GM19351 (cell line): ENCODE data around the gene TUBE1.

Experiments used
- ATAC-seq: cut with Tn5 transposase; IDR thresholded peaks from one replicate; pipeline ENCODE4 v1.9.1; 2021; ENCODE audit warnings: mild to moderate bottlenecking, moderate library complexity; ENCODE audit not compliant: unreplicated experiment

TUBE1 gene

DNA sequence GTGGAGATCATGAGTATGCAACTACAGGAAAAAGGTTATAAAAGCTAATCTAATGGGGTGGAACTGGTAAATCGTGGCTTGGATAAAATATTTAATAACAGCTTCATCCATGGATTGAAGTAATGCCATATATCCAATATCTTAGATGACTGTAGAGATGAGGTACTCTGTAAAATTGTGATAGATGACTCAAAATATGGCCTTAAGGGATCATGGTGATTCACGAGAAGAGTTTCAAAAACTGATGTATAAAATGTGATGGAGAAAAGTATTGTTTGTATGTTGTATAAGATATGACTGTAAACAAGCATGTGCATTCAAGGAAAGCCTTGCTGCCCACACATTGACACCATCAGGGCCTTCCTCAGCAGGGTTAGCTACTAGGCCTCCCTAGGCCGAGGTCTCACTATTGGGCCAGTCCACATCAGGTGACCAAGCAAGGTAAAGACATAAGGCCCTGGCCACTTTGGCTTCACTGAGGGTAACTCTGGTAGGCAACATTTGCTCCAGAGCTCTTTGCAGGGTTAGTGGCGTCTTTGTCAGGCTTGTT lies 51.1 kb downstream of the TUBE1 start:
- ATAC-seq, result no peak

DNA sequence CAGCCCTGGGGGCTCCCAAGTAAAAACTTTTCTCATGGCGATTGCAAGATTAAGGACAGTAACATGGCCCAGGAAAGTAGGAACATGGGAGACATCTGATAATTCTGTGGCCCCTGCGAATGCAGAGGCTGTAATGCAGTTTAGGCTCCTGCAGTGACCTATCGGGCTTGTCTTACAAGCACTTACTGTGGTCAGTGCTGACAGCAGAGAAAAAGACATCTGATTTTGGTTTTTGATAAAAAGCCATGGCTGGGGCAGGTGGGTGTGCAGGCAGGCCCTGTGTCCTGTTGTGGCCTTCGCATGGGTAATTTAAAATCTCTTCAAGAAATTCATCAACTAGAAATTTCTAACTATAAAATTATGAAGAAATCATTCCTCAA lies 52.7 kb downstream of the TUBE1 start:
- no peak for ATAC-seq

DNA sequence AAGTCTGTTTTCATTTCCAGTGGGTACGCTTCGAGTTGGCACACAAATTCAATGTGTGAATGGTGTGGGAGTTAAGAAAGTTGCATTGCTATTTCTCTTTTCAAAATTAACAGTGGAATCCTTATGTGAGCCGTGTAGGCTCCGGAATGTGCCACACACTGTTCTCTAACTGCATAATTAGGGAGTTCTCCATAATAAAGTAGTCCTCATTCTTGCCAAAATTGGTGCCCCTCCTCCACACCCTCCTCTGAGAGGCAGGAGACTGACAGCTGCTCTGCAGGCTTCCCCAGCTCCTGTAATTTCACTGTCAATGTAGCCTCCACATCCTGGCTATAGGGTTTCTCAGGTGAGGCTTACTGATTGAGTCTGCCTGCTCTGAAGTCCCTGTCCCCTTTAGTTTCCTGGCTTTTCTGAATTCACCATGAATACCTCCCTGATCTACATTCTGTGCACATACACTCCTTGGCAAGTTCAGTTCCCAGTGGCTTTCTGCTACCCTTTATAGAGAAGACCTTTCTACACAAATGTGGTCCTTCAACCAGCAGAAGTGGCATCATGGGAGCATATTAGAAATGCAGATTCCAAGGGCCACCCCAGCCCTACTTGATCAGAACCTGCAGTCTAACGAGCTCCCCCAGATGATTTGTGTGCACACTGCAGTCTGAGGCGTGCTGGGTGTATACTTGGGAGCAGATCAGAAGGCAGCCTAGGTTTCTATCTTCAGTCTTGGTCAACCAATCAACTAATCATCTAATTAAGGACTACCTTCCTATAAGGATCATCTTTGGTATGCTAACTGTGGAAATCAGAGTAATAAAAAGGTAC lies 53.3 kb downstream of the TUBE1 start:
- ATAC-seq, result no peak

DNA sequence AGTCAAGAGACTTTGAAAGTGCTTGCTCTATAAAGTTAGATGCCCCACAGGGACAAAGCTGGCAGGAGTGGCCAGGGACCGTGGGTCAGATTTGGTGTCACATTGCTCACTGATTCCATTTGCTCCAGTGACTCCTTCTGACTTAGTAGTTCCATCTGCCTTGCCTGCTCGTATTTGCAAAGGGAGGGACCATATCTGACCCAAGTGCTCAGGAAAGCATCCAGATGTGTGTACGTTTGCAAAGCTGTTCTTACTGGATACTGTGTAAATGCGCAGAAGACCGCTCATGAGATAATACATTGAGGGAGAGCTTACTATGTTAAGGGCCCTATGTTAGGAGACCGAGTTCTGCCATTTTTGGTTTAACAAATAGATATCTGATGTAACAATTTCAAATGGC lies 54.6 kb downstream of the TUBE1 start:
- no peak for ATAC-seq

DNA sequence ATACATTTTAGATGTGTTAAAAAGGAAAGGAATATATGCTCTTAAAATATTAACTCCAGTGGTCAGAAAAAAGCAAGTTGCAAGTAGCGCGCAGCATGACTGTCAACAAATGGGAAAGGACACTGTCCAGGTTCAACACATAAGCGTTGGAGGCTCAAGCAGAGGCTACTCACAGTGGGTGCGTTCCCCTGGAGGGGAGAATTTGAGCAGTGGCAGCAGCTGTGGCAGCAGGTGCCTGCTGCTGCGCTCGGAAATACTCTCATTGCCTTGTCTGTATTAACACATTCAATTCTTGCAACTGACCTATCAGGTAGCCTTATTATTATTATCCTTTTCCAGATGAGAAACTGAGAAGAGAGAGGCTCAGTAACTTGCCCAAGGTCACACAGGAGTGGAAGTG lies 55.3 kb downstream of the TUBE1 start:
- no peak for ATAC-seq

DNA sequence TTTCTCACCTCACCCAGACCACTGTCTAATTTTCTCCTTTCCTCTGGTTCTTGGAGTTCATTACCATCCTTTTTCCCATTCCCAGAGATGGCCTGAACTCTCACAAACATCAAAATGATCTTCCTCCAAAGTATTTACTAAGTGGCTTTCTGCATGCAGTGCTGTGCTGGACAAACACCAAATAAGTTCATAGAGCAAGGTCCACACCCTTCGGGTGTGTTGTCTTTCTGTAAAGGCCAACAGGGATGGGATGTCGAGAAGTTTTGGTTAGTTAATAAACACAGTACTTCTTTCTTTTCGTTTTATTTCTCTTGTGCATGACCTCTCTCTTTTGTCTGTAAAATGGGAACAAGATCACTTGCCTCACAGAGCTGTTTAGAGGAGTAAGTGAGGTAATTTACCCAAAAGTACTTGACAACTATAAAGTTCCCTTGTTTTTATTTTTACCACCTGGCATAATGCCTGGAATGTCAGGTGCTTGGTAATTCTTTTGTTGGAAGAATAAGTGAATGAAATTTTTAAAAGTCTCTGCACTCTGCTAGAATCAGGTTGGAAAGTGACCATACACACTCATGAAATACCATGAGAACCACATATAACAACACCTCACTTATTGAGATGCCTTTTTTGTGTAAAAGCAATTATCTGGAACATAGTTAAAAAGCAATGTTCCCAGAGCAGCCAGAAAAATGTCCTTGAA lies 56.2 kb downstream of the TUBE1 start:
- ATAC-seq, result no peak

DNA sequence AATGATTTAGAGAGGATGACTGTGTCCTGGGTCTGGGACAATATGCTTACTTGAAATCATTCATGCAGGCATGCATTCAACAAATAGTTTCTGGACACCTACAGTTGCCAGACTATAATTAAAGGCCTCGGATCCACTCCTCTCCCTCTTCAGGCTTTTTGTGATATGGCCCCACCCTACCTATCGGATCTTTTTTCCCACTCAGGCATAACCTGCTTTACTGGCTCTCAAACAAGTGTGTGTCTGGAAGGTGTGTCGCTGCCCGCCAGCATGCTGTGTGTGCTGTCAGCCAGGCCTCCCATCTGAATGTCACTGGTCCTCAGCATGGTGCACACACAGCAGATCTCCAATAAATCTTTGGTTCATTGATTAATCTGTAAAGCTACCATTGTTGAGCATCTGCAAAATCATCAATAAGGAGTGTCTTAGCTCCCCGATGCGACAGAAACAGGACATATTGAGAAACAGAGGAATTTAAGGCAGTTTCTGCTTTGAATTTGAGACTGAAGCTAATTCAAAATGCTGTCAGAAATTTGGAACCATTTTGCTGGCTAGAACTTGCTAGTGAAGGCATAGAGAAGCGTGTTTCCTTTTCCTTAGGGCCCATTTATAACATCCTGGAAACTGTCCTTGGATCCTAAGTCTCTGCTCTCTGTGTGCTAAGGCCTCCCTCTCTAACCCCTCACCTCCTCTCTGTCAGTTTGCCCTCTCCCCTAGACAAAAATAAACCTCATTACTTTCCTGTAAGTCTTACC lies 56.9 kb downstream of the TUBE1 start:
- no peak for ATAC-seq

DNA sequence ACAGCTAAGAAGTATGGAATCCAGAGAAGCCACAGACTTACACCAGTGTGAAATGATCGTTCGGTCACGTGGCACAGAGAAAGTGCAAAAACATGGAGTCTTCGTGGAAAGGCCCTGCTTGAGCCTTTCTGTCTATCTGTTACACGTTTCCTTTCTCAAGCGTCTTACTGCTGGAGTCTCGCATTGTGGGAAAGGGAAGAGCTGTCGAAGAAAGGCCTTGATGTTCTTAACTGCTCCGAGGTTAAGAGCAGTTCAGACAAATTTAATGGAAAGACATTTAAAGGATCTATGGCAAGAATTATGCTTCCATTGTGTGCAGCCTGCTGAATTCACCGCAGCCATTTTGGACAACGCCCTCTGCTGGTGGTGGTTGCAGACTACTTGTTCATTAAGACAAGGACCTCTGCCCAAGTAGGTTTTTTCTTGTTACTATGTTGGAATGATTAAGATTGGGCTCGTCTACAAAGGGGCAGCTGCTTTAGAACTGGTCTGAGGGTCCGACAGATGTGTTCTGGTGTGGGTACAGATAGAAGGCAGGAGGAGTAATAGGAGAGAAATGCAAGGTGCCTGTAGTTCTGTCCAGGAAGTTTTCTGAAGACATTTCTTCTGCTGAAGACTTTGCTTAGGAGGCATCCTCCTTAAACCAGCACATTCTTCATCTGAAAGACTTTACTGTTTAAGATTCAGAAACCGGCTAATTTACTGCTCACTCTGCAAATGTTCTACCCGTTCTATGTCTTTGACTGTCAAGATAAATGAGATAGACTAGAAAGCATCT lies 58.0 kb downstream of the TUBE1 start:
- ATAC-seq, result peak; percentile 60

DNA sequence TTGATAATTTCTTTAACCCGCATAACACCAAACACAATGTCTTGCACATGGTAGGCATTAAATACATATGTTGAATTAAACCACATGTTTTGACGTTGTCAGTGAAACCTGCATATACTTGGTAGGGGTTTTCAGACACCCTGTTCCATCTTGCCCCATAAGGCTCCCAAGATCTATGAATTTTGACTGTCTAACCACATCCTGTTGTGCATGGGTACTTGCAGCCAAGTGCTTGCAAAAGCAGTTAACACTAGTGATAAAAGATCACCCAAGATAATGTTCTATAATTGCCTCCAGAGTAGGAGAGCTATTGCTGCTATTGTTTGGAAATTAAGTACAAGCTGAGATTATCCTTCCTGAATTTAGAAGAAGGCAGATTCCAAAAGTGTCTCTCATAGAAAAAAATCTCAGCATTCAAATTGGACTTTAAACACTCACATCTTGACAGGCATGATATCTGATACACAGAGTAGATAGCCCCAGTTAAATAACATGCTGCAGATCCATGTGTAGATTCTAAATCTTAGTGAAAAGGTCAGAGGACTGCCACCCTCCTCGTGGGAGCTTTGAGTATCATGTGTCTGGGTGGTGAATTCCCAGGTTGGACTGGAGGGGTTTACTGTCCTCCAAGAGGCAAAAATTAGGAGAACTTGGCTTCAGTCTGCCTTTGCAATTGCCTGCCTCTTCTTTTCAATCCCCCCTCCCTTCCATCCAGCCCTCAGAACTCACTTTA lies 59.2 kb downstream of the TUBE1 start:
- peak; percentile 86 for ATAC-seq

DNA sequence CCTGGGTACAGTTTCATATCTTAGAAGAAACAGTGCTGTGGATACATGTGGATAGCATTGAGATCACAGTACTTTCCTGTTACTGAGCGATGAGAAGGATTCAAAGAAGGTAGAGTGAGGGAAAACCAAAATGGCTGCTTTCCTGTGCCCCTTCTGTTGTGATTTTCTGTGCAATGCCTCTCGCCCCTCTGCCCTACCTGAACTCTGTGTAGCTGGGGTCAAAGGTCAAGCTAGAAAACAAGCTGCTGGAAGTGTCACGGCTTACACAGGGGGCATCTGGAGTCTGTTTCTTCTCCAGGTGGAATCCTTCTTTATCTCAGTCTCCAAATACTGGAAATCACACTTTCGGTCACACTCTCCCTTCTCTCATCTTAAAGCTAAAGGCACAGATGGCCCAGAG lies 60.3 kb downstream of the TUBE1 start:
- no peak for ATAC-seq

DNA sequence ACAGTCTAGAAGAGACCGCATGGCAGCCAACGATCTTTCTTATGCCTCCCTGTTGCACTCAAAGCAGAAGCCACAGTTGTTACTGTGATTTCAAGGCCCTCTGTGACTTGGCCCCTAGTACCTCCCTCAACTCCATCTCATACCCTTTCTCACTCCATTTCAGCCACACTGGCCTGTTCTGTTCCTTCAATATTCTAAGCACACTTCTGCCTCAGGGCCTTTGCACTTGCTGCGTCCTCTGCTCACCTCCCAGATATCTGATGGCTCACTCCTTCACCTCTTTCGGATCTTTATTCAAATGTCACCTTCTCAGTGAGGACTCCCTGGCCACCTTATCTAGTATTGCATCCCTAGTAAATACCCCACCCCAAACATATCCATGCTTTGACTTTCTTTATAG lies 62.8 kb downstream of the TUBE1 start:
- ATAC-seq, result no peak

DNA sequence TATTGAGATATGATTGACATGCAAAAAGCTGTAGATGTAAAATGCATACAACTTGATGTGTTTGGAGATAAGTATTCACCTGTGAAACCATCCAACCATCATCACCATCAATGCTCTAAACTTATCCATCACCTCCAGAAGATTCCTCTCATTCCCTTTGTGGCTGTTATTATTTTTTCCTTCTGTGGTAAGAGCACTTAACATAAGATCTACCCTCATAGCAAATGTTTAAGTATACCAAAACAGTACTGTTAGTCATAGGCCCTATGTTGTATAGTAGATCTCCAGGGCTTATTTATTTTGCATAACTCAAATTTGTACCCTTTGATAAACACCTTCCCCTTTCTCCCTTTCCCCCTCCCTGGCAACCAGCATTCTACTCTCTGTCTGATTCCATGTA lies 64.5 kb downstream of the TUBE1 start:
- ATAC-seq, result no peak

DNA sequence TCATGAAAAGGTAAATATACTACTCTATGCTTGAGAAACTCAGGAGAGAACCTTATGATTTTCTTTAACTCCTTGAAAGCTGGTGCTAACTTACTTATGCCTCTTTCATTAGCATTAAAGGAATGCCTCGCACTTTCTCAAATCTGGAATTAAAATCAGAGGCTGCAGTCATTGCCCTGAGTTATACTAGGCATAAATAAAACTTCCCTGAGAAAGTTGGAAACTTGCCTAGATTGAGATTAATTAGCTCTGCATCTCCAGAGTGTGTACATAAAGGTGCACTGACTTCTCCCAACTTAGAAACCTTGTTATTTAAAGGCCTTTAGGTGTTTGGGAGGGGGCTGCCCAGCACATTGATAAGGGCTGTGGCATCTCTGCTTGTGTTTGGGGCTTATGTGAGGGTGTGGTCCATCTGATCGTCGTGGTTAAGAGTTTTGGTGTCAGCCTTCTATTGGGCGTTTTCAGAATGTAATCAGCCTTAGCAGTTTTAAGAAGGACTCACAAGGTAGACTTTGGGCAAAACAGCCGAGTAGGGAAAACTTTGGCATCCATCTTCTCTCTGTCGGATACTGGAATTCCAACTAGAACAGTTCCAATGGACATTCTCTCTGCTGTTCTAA lies 65.5 kb downstream of the TUBE1 start:
- ATAC-seq, result no peak
